ENCODE results near the gene GGA1. TPM values are rescaled to one million over a fixed set of nuclear protein-coding genes. Genes with fewer than 3 reads are reported as not detected.

GGA1 gene
- total RNA-seq, 4 donors from 2014 or later: 37.8 to 46.5 (median 39.1) TPM

DNA sequence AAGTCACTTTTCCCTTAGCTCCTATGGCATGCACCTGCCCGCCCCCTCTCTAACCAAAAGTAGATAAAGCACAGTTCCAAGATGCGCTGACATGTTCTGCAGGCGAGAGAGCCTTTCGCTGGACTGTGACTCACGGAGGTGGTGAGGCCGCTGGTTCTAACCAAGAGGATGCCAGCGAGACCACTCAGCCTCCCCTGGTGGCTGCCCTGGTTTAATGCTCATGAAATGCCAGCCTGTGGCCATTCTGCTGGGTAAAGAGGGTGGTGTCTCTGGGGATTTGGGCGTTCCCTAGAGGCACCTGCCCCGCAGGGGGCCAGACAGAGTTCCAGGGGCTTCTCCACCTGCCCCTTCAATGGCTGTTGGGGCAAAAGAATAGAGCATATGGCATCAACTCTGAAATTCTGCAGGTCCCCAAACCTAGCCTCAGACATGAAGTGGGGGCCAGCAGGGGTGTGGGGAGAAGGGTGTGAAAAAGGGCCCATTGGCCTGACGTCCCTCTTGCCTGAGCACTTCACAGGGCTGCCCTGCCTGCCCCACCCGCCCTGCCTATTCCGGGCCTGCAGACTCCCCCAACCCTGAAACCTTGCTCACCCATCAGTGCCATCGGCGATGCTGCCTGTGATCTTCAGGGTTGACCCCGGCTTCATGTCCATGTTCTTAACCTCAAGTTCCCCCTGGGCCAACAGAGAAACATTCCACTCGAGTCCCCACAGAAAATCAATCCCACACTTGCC, 37.2 kb upstream of the GGA1 start:
- H3K9me3 ChIP-seq: no peaks in the 10 kb centered on the region
- peaks cover 0 to 21% of the 10 kb centered on the region in 2 donors for H3K36me3 ChIP-seq
- no peak overlapping the region for H3K4me3 ChIP-seq
- ATAC-seq: no peak
- peaks cover 19% of the 10 kb centered on the region for H3K27me3 ChIP-seq
- peaks cover 0 to 41% (median 12%) of the 10 kb centered on the region in 3 donors for H3K4me1 ChIP-seq
- H3K27ac ChIP-seq: no peak overlapping the region
- TF ChIP-seq POLR2AphosphoS5 (IDR thresholded peaks at IDR 0.05) (no peak), EP300 (IDR thresholded peaks at IDR 0.05) (no peak), POLR2A (IDR thresholded peaks at IDR 0.05) (no peak), CTCF (IDR thresholded peaks at IDR 0.05) (no peak)
- 81% methylated on average over 5 of the region's 16 CpGs; no CpG with 5 or more reads in 1 of the 2 donors for WGBS, 2 donors (ENCODE audit: low coverage in 1 of 2)

DNA sequence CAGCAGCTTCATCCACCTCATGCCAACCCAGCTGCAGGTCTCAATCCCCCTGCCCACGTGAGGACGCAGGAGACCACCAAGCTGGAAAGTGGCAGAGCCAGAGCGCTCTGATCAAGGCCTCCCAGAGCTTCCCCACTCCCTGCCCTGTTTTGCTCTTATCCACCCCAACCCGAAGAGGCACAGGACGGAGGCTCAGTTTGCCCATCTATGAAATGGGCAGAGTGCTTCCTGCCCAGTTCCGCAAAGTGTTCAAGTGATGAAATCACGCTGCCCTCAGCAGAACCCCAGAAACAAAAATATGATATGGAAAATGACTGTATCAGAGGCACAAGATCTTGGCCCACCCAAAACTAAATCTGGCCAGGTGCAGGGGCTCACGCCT, 36.7 kb upstream of the GGA1 start:
- H3K27ac ChIP-seq: no peak overlapping the region
- no peak for ATAC-seq
- H3K4me1 ChIP-seq: peaks cover 0 to 35% (median 6%) of the 10 kb centered on the region in 3 donors
- WGBS, 2 donors (ENCODE audit: low coverage in 1 of 2): 97% methylated on average over 5 of the region's 8 CpGs; no CpG with 5 or more reads in 1 of the 2 donors
- peaks cover 19% of the 10 kb centered on the region for H3K27me3 ChIP-seq
- H3K36me3 ChIP-seq: peaks cover 0 to 15% of the 10 kb centered on the region in 2 donors
- TF ChIP-seq POLR2A (IDR thresholded peaks at IDR 0.05) (no peak), EP300 (IDR thresholded peaks at IDR 0.05) (no peak), POLR2AphosphoS5 (IDR thresholded peaks at IDR 0.05) (no peak), CTCF (IDR thresholded peaks at IDR 0.05) (no peak)
- H3K4me3 ChIP-seq: no peak overlapping the region
- no peaks in the 10 kb centered on the region for H3K9me3 ChIP-seq

GRCh38 chr22:37575490-37576003, 33.1 kb upstream of the GGA1 start:
- Histone ChIP-seq H3K9me3 (no peaks in the 10 kb centered on the region), H3K4me1 (peaks cover 0 to 5% (median 0%) of the 10 kb centered on the region in 3 donors), H3K36me3 (no peaks in the 10 kb centered on the region), H3K4me3 (no peak overlapping the region), H3K27ac (no peak overlapping the region), H3K27me3 (peaks cover 8% of the 10 kb centered on the region)
- ATAC-seq: no peak
- TF ChIP-seq EP300 (IDR thresholded peaks at IDR 0.05) (no peak), POLR2A (IDR thresholded peaks at IDR 0.05) (no peak), CTCF (IDR thresholded peaks at IDR 0.05) (no peak), POLR2AphosphoS5 (IDR thresholded peaks at IDR 0.05) (no peak)
- no CpG with 5 or more reads among the region's 10 CpGs for WGBS, 2 donors (ENCODE audit: low coverage in 1 of 2)

DNA sequence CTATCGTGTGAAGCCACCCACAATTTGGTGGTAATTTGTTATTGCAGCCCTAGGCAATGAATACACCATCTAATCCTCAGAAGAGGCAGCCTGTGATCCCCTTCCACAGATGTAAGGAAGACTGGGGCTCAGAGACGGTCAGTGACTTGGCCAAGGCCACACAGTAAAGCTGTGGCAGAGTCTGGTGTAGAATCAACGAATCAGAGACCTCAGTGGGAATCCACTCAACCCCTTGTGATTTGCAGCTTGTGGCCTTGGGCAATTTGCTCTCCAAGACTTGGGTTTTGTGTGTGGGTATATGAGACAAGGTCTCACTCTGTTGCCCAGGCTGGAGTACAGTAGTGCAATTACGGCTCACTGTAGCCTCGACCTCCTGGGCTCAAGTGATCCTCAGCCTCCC, 30.6 kb upstream of the GGA1 start:
- Histone ChIP-seq H3K27ac (no peak overlapping the region), H3K36me3 (no peaks in the 10 kb centered on the region), H3K9me3 (no peaks in the 10 kb centered on the region), H3K27me3 (no peaks in the 10 kb centered on the region), H3K4me3 (no peak overlapping the region), H3K4me1 (peaks cover 0 to 13% (median 0%) of the 10 kb centered on the region in 3 donors)
- ATAC-seq: no peak
- TF ChIP-seq CTCF (IDR thresholded peaks at IDR 0.05) (no peak), POLR2AphosphoS5 (IDR thresholded peaks at IDR 0.05) (no peak), POLR2A (IDR thresholded peaks at IDR 0.05) (no peak), EP300 (IDR thresholded peaks at IDR 0.05) (no peak)
- WGBS, 2 donors (ENCODE audit: low coverage in 1 of 2): 80% methylated on average over 1 of the region's 5 CpGs; no CpG with 5 or more reads in 1 of the 2 donors

DNA sequence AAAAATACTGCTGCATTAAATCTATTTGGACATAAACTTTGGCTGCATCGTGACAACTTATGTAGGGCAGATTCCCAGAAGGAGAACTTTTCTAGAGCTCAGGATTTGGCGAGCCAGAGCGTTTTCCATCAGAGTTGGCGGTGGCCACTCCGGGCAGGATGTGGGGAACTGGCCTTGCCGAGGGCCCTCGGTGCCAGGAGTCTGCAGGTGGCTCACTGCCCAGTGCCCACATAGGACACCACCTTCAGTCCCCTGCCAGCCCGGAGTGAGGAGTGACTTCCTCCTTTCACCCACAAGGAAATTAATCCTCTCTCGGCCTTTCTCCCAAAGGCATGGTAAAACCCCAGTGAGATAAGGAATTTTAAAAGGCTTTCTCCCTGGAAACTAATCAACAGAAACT, 27.1 kb upstream of the GGA1 start:
- no peak for ATAC-seq
- no peak overlapping the region for H3K4me3 ChIP-seq
- H3K9me3 ChIP-seq: no peaks in the 10 kb centered on the region
- no peaks in the 10 kb centered on the region for H3K36me3 ChIP-seq
- 16 to 31% methylated on average over 3 to 8 of the region's 9 CpGs for WGBS, 2 donors (ENCODE audit: low coverage in 1 of 2)
- peaks cover 0 to 13% (median 0%) of the 10 kb centered on the region in 3 donors for H3K4me1 ChIP-seq
- TF ChIP-seq POLR2AphosphoS5 (IDR thresholded peaks at IDR 0.05) (no peak), CTCF (IDR thresholded peaks at IDR 0.05) (no peak), POLR2A (IDR thresholded peaks at IDR 0.05) (no peak)
- no peaks in the 10 kb centered on the region for H3K27me3 ChIP-seq
- H3K27ac ChIP-seq: no peak overlapping the region

All from gastroesophageal sphincter (tissue), 4 donors.